ENCODE results near the gene SENP2. TPM values are rescaled to one million over a fixed set of nuclear protein-coding genes. Genes with fewer than 3 reads are reported as not detected.

Gene SENP2
- total and polyA plus RNA-seq, 9 of the 15 experiments (the other 6 are each of a cell fraction or from before 2014, with no cell fraction given), result 11.8 to 67.1 (median 41.1) TPM

GRCh38 chr3:185559706-185560090, 26.4 kb upstream of the SENP2 start (continued):
- TF ChIP-seq NUFIP1 (IDR thresholded peaks at IDR 0.05; ENCODE audit: partially characterized antibody), result no peak
- no peak for TF ChIP-seq SRF (CRISPR knock-in tag; IDR thresholded peaks at IDR 0.05)
- TF ChIP-seq SMAD4 (CRISPR knock-in tag; conservative IDR thresholded peaks at IDR 0.05), result no peak
- TF ChIP-seq TAF15 (IDR thresholded peaks at IDR 0.05; ENCODE audit: low read depth, low read length), result no peak
- no peak for TF ChIP-seq KLF6 (CRISPR knock-in tag; IDR thresholded peaks at IDR 0.05; ENCODE audit: borderline replicate concordance)
- TF ChIP-seq MCM2 (IDR thresholded peaks at IDR 0.05; ENCODE audit: low read depth), result no peak
- TF ChIP-seq KLF16 (IDR thresholded peaks at IDR 0.05), result no peak
- TF ChIP-seq, protein P1, sequence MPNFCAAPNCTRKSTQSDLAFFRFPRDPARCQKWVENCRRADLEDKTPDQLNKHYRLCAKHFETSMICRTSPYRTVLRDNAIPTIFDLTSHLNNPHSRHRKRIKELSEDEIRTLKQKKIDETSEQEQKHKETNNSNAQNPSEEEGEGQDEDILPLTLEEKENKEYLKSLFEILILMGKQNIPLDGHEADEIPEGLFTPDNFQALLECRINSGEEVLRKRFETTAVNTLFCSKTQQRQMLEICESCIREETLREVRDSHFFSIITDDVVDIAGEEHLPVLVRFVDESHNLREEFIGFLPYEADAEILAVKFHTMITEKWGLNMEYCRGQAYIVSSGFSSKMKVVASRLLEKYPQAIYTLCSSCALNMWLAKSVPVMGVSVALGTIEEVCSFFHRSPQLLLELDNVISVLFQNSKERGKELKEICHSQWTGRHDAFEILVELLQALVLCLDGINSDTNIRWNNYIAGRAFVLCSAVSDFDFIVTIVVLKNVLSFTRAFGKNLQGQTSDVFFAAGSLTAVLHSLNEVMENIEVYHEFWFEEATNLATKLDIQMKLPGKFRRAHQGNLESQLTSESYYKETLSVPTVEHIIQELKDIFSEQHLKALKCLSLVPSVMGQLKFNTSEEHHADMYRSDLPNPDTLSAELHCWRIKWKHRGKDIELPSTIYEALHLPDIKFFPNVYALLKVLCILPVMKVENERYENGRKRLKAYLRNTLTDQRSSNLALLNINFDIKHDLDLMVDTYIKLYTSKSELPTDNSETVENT (CRISPR knock-in tag; IDR thresholded peaks at IDR 0.05), result no peak

- no peak for DNase-seq (ENCODE audit: extremely low read depth in 1 of 4, low spot score in 3 of 4)
- no TSS peak for BruUV-seq (replicated peaks)
- H3K79me2 ChIP-seq (ENCODE audit: control insufficient read depth, insufficient read depth, low read length), result no peaks in the 10 kb centered on the region
- no peak overlapping the region for H2AFZ ChIP-seq (ENCODE audit: low read depth, low read length)
- no peaks in the 10 kb centered on the region for H3K27me3 ChIP-seq (ENCODE audit: control insufficient read depth in 2 of 2, insufficient read depth in 2 of 2, low read length in 2 of 2)
- WGBS (ENCODE audit: insufficient coverage, low coverage, missing lambda C conversion rate), result 90% methylated on average over 13 of the region's 13 CpGs
- intact Hi-C loops (cut with micrococcal nuclease), result no loop called here
- in situ Hi-C loops (cut with MboI), result no loop called here
- no peak for TF ChIP-seq ILF3 (IDR thresholded peaks at IDR 0.05; ENCODE audit: borderline replicate concordance)
- TF ChIP-seq RBM39 (optimal IDR thresholded peaks at IDR 0.05; ENCODE audit: low read depth, low read length), result no peak
- TF ChIP-seq, protein P2, sequence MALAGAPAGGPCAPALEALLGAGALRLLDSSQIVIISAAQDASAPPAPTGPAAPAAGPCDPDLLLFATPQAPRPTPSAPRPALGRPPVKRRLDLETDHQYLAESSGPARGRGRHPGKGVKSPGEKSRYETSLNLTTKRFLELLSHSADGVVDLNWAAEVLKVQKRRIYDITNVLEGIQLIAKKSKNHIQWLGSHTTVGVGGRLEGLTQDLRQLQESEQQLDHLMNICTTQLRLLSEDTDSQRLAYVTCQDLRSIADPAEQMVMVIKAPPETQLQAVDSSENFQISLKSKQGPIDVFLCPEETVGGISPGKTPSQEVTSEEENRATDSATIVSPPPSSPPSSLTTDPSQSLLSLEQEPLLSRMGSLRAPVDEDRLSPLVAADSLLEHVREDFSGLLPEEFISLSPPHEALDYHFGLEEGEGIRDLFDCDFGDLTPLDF (CRISPR knock-in tag; IDR thresholded peaks at IDR 0.05), result no peak
- no peak for TF ChIP-seq ZNF77 (CRISPR knock-in tag; IDR thresholded peaks at IDR 0.05)
- no peak for TF ChIP-seq HOXB6 (CRISPR knock-in tag; IDR thresholded peaks at IDR 0.05; ENCODE audit: borderline replicate concordance)
- TF ChIP-seq, protein P3, sequence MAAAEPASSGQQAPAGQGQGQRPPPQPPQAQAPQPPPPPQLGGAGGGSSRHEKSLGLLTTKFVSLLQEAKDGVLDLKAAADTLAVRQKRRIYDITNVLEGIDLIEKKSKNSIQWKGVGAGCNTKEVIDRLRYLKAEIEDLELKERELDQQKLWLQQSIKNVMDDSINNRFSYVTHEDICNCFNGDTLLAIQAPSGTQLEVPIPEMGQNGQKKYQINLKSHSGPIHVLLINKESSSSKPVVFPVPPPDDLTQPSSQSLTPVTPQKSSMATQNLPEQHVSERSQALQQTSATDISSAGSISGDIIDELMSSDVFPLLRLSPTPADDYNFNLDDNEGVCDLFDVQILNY (CRISPR knock-in tag; IDR thresholded peaks at IDR 0.05), result no peak
- TF ChIP-seq TRIM28 (IDR thresholded peaks at IDR 0.05), result no peak
- no peak for TF ChIP-seq SMARCA5 (IDR thresholded peaks at IDR 0.05)
- H3K9ac ChIP-seq (ENCODE audit: insufficient read depth in 1 of 2, low read depth in 2 of 2, low read length in 2 of 2), result no peak overlapping the region
- H3K36me3 ChIP-seq (ENCODE audit: control insufficient read depth, insufficient read depth, low read length), result no peaks in the 10 kb centered on the region
- ChIA-PET POLR2A (interaction anchor here (0.7 kb wide), 1 partner anchor 16 kb away, joined by 3 read pairs; no protein-coding TSS in a partner anchor), CTCF (ENCODE audit: low intra/inter-chr PET ratio) (no interaction called here)
- ATAC-seq, result no peak
- H4K20me1 ChIP-seq (replicated peaks; ENCODE audit: control insufficient read depth, insufficient read depth, low read length), result no peaks in the 10 kb centered on the region
- no peaks in the 10 kb centered on the region for H3K9me1 ChIP-seq (ENCODE audit: control insufficient read depth, insufficient read depth, low read length)
- H3K4me2 ChIP-seq (ENCODE audit: insufficient read depth, low read length), result no peak overlapping the region
- H3K9me3 ChIP-seq (replicated peaks; ENCODE audit: control insufficient read depth, insufficient read depth, low read depth, low read length), result 0 out of 2 replicates have a peak, but pooled peaks cover 2% of the 10 kb centered on the region
- no peak overlapping the region for H3K4me3 ChIP-seq
- FAIRE-seq, result no peak
- H3K4me1 ChIP-seq (replicated peaks in 1 of 2; ENCODE audit: control insufficient read depth in 2 of 2, insufficient read depth in 2 of 2, low read length in 2 of 2), result peaks cover 9 to 10% of the 10 kb centered on the region in 2 experiments; a peak in 3 of 5 replicates
- H3K27ac ChIP-seq (ENCODE audit: extremely low read depth, low read depth, low read length), result no peak overlapping the region
Observed at GRCh38 chr3:185560676-185561075, 25.4 kb upstream of the SENP2 start.
